ENCODE data around the gene PRORP.

PRORP gene

DNA sequence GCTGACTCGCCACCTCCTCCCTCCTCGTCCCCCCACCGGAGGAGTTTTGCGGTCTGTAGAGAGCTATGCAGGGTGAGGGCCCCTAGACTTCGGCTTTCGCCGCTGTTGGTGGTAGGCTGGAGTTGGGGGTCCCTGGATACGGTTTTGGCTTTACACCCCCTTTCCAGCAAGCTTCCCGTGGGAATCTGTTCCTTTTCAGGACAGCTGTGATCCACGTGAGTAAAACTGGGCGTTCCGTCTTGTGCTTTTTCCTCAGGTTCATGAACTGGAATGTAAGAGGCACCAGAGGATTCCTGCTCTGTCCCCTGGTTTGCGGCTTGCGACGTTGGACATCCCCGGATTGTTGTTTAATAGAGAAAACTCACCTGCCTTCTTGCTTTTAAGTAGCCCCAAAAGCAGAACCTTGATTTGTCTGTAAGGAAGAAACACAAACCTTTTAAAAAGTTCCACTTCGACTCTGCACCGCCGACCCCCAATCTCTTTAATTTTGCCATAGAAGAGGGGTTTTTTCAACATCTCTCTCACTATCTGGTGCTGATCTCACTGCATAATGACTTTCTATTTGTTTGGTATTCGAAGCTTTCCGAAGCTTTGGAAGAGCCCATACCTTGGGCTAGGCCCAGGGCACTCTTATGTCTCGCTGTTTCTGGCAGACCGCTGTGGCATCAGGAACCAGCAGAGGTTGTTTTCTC lies 490 bp downstream of the PRORP start:
- TF ChIP-seq CTCF (conservative IDR thresholded peaks at IDR 0.05) (no peak), ZFX (IDR thresholded peaks at IDR 0.05) (peak; percentile 5; the same call in 1 of the 2 replicates)
- H3K27ac ChIP-seq, result peak overlapping the region; percentile 89

DNA sequence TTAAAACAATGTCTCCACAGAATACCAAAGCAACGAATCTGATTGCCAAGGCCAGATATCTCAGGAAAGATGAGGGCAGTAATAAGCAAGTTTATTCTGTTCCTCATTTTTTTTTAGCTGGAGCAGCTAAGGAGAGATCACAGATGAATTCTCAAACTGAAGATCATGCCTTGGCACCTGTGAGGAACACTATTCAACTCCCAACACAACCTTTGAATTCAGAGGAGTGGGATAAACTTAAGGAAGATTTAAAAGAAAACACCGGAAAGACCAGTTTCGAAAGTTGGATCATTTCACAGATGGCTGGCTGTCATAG lies 994 bp downstream of the PRORP start:
- TF ChIP-seq ZFX (IDR thresholded peaks at IDR 0.05) (no peak), CTCF (conservative IDR thresholded peaks at IDR 0.05) (no peak)
- peak overlapping the region; percentile 89; the same call in 1 of the 2 replicates for H3K27ac ChIP-seq

GRCh38 chr14:35124127-35124526 lies 1.8 kb downstream of the PRORP start:
- H3K27ac ChIP-seq, result no peak overlapping the region
- no peak for TF ChIP-seq CTCF (conservative IDR thresholded peaks at IDR 0.05)
- TF ChIP-seq ZFX (IDR thresholded peaks at IDR 0.05), result no peak

- no peak for TF ChIP-seq CTCF (conservative IDR thresholded peaks at IDR 0.05)
- no peak for TF ChIP-seq ZFX (IDR thresholded peaks at IDR 0.05)
- no peak overlapping the region for H3K27ac ChIP-seq
Measured at GRCh38 chr14:35133542-35134328, 11.4 kb downstream of the PRORP start.

DNA sequence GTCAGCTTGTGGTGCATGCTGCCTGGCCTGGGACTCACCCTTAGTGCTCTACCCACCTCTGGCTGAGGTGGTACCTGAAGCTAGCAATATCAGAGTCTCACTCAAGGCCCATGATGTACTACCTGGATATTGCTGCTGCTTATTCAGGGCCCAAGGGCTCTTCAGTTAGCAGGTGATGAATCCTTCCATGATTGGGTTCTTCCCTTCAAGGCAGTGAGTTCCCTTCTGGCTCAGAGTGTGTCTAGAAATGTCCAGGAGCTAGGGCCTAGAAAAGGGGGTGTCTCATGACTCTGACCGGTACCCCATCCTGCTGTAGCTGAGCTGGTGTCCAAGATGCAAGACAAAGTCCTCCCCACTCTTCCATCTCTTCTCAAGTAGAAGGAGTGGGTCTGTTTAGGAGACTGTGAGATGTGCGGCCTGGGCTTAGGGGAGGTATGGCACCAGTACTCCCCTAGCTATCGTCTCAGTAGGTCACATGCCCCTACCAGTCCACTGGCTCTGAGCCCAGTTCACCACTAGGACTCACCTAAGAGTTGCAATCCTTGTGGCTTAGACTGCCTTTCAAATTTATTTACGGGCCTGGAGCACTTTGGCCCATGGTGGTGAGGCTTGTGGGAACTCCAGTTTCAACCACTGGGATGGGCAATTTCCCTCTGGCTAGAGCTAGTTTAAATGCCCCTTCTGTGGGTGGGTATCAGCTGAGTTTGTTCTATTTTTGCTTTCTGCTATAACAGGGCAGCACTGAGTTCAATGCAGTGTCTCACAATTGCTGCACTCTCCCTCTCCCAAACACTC lies 12.2 kb downstream of the PRORP start:
- TF ChIP-seq ZFX (IDR thresholded peaks at IDR 0.05), result no peak
- TF ChIP-seq CTCF (conservative IDR thresholded peaks at IDR 0.05), result no peak
- H3K27ac ChIP-seq, result no peak overlapping the region

- no peak overlapping the region for H3K27ac ChIP-seq
- TF ChIP-seq CTCF (conservative IDR thresholded peaks at IDR 0.05) (no peak), ZFX (IDR thresholded peaks at IDR 0.05) (no peak)
Measured at GRCh38 chr14:35138585-35138984, 16.2 kb downstream of the PRORP start.

Measured in C4-2B (cell line).